DND-41 (cell line): ENCODE results near the gene MBOAT7.
"Not testable (repeated sequence)": the region's sequence is repeated elsewhere in the genome, so short reads cannot be mapped to it uniquely, and the experiment has no call there.

Source experiments
- ATAC-seq: fragments of 200-7000 bp; cut with Tn5 transposase; 3 replicates; pipeline ENCODE4 v1.9.1; 2021; ENCODE audit warnings: low read depth; ENCODE audit not compliant: insufficient read depth
- DNase-seq: peaks from one replicate; pipeline ENCODE4 v3.0.0-alpha.2; 2020
- H2AFZ ChIP-seq: 2 replicates; pipeline ENCODE4 v1.6.0; 2012; ENCODE audit warnings: low read depth, low read length
- H3K27ac ChIP-seq: 2 replicates; pipeline ENCODE4 v1.5.1; 2012; ENCODE audit warnings: low read length, inconsistent platforms
- H3K27me3 ChIP-seq: fragments of 200-600 bp; sonication (generic); 2 replicates; pipeline ENCODE4 v1.6.0; 2012; ENCODE audit warnings: low read length, mild to moderate bottlenecking, inconsistent platforms; ENCODE audit not compliant: insufficient read depth, poor library complexity
- H3K36me3 ChIP-seq: 2 replicates; pipeline ENCODE4 v1.5.1; 2012; ENCODE audit warnings: low read length, inconsistent platforms; ENCODE audit not compliant: insufficient read depth
- H3K4me1 ChIP-seq: 2 replicates; pipeline ENCODE4 v1.5.1; 2012; ENCODE audit warnings: mild to moderate bottlenecking, low read length; ENCODE audit not compliant: insufficient read depth
- H3K4me2 ChIP-seq: 2 replicates; pipeline ENCODE4 v1.6.0; 2012; ENCODE audit warnings: mild to moderate bottlenecking, moderate library complexity, low read length, inconsistent platforms; ENCODE audit not compliant: insufficient read depth
- H3K4me3 ChIP-seq, 2 experiments: fragments of 200-600 bp in 1 of 2; shearing (Covaris generic) in 1 of 2; 2 replicates each; pipeline ENCODE4 v1.5.1; 2012 to 2016; ENCODE audit warnings: inconsistent platforms in 2 of 2, low read length in 2 of 2, mild to moderate bottlenecking in 2 of 2, low read depth in 1 of 2, moderate library complexity in 1 of 2
- H3K79me2 ChIP-seq: 2 replicates; pipeline ENCODE4 v1.6.0; 2012; ENCODE audit warnings: low read length, inconsistent platforms; ENCODE audit not compliant: insufficient read depth
- H3K9ac ChIP-seq: 2 replicates; pipeline ENCODE4 v1.6.0; 2012; ENCODE audit warnings: low read depth, mild to moderate bottlenecking, inconsistent platforms, low read length, moderate library complexity
- H3K9me3 ChIP-seq: 2 replicates; pipeline ENCODE4 v1.5.1; 2012; ENCODE audit warnings: low read length, moderate library complexity, mild to moderate bottlenecking, inconsistent platforms; ENCODE audit not compliant: insufficient read depth, severe bottlenecking
- H4K20me1 ChIP-seq: 2 replicates; pipeline ENCODE4 v1.6.0; 2012; ENCODE audit warnings: low read length; ENCODE audit not compliant: insufficient read depth
- CTCF ChIP-seq: IDR thresholded peaks from 2 replicates; pipeline ENCODE4 v1.5.1; 2012; ENCODE audit warnings: borderline replicate concordance, low read length, moderate library complexity, mild to moderate bottlenecking; ENCODE audit not compliant: poor library complexity, severe bottlenecking; ENCODE audit errors: extremely low read depth
- EZH2 ChIP-seq: IDR thresholded peaks from 3 replicates; pipeline ENCODE4 v1.6.1; 2012; ENCODE audit warnings: borderline replicate concordance, low read depth, mild to moderate bottlenecking, moderate library complexity, low read length, inconsistent platforms; ENCODE audit not compliant: severe bottlenecking

The MBOAT7 gene

GRCh38 chr19:54173951-54174834 is 15.2 kb downstream of the MBOAT7 start:
- Histone ChIP-seq H4K20me1 (0 out of 2 replicates have a peak, but pooled peaks cover 7% of the 10 kb centered on the region), H3K9ac (no peak overlapping the region), H3K36me3 (peaks cover 19% of the 10 kb centered on the region), H3K4me1 (no peaks in the 10 kb centered on the region), H3K27ac (no peak overlapping the region), H3K27me3 (no peaks in the 10 kb centered on the region), H2AFZ (no peak overlapping the region), H3K9me3 (no peaks in the 10 kb centered on the region), H3K4me3 (no peak overlapping the region), H3K4me2 (no peak overlapping the region), H3K79me2 (no peaks in the 10 kb centered on the region)
- ATAC-seq (no peak), DNase-seq (no peak)
- no peak for TF ChIP-seq EZH2

GRCh38 chr19:54173359-54173699 is 16.1 kb downstream of the MBOAT7 start:
- DNase-seq (no peak), ATAC-seq (no peak)
- H2AFZ ChIP-seq: no peak overlapping the region
- TF ChIP-seq EZH2 (no peak), CTCF (no peak)
- H3K4me3 ChIP-seq: no peak overlapping the region
- H3K27ac ChIP-seq: no peak overlapping the region
- H3K9ac ChIP-seq: no peak overlapping the region
- H3K79me2 ChIP-seq: no peaks in the 10 kb centered on the region
- peaks cover 2% of the 10 kb centered on the region for H3K4me1 ChIP-seq
- peaks cover 11% of the 10 kb centered on the region for H3K36me3 ChIP-seq
- H3K4me2 ChIP-seq: no peak overlapping the region
- H3K9me3 ChIP-seq: no peaks in the 10 kb centered on the region
- H3K27me3 ChIP-seq: no peaks in the 10 kb centered on the region
- H4K20me1 ChIP-seq: 0 out of 2 replicates have a peak, but pooled peaks cover 3% of the 10 kb centered on the region

- H3K4me3 ChIP-seq: no peak within 1 kb of the TSS
- H3K36me3 ChIP-seq: peaks cover 6% of the 10 kb centered on the region; the same call in 1 of the 2 replicates
- peaks cover 6% of the 10 kb centered on the region for H3K4me1 ChIP-seq
- H4K20me1 ChIP-seq: 0 out of 2 replicates have a peak, but pooled peaks cover 3% of the 10 kb centered on the region
- no peak within 1 kb of the TSS for H2AFZ ChIP-seq
- H3K9me3 ChIP-seq: no peaks in the 10 kb centered on the region
- no peak for DNase-seq
- no peak within 1 kb of the TSS for H3K4me2 ChIP-seq
- no peaks in the 10 kb centered on the region for H3K27me3 ChIP-seq
- TF ChIP-seq CTCF (no peak), EZH2 (no peak)
- no peak within 1 kb of the TSS for H3K27ac ChIP-seq
- no peaks in the 10 kb centered on the region for H3K79me2 ChIP-seq
- no peak within 1 kb of the TSS for H3K9ac ChIP-seq
- ATAC-seq: no peak
These were observed 16.7 kb downstream of the MBOAT7 start, which contains the start of gene TMC4 for GRCh38 chr19:54172471-54173358. TSS of gene TMC4 (minus strand) at chr19:54173160. CDS start at chr19:54173117, 43 bp downstream.

- H3K79me2 ChIP-seq, H3K27ac ChIP-seq, H3K4me1 ChIP-seq, DNase-seq, H3K4me3 ChIP-seq, H3K9me3 ChIP-seq, H4K20me1 ChIP-seq, H3K36me3 ChIP-seq, ATAC-seq, H2AFZ ChIP-seq, H3K4me2 ChIP-seq, H3K27me3 ChIP-seq, H3K9ac ChIP-seq: not testable (repeated sequence)
These were observed 17.5 kb downstream of the MBOAT7 start for GRCh38 chr19:54171736-54172431.
